WTC11 (cell line): ENCODE results near the gene CHMP2B.

Experiments
- CREB1 ChIP-seq: sonication (generic); formaldehyde crosslinking; IDR thresholded peaks from 2 replicates; pipeline ENCODE4 v1.8.0; 2023; ENCODE audit warnings: mild to moderate bottlenecking, missing genetic modification reagents
- ESRRA ChIP-seq: sonication (generic); formaldehyde crosslinking; IDR thresholded peaks from 2 replicates; pipeline ENCODE4 v1.8.1; 2022; ENCODE audit warnings: mild to moderate bottlenecking, missing genetic modification reagents, borderline replicate concordance
- FOXJ3 ChIP-seq: sonication (generic); formaldehyde crosslinking; IDR thresholded peaks from 2 replicates; pipeline ENCODE4 v1.9.0; 2021; ENCODE audit warnings: missing genetic modification reagents, mild to moderate bottlenecking, borderline replicate concordance
- KAT7 ChIP-seq: sonication (generic); formaldehyde crosslinking; IDR thresholded peaks from 2 replicates; pipeline ENCODE4 v1.8.1; 2023; ENCODE audit warnings: missing genetic modification reagents, mild to moderate bottlenecking, borderline replicate concordance
- SMAD3 ChIP-seq: sonication (generic); formaldehyde crosslinking; IDR thresholded peaks from 2 replicates; pipeline ENCODE4 v1.8.0; 2022; ENCODE audit warnings: missing genetic modification reagents, mild to moderate bottlenecking, borderline replicate concordance
- TCF7 ChIP-seq: sonication (generic); formaldehyde crosslinking; IDR thresholded peaks from 2 replicates; pipeline ENCODE4 v1.8.0; 2022; ENCODE audit warnings: mild to moderate bottlenecking, low read depth, missing genetic modification reagents, moderate library complexity
- TF ChIP-seq, protein P1 (sequence below): fragments of 200-600 bp; IDR thresholded peaks from 2 replicates; pipeline ENCODE4 v1.8.0; 2022; ENCODE audit warnings: antibody characterized with exemption
- TF ChIP-seq, protein P2 (sequence below): sonication (generic); formaldehyde crosslinking; IDR thresholded peaks from 2 replicates; pipeline ENCODE4 v1.8.1; 2022; ENCODE audit warnings: missing genetic modification reagents, borderline replicate concordance

DNA sequence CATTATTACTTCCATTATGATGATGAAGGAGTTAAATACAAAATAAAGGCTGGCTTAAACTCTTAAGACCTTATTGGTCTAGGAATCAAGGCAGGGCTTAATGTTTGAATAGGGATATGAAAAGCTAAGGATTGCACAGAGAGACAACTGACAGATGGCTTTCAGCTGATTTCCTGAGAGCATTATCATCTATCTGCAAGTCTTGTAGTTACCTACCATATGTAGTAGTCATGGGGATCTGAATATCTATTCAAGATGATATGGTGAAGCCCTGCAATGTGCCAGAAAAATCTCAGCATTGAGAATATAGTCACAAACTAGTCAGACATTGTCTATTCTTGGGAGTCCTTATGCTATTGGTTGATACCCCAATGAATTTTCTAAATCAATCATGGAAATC, 47.5 kb upstream of the CHMP2B start:
- TF ChIP-seq, protein P1, sequence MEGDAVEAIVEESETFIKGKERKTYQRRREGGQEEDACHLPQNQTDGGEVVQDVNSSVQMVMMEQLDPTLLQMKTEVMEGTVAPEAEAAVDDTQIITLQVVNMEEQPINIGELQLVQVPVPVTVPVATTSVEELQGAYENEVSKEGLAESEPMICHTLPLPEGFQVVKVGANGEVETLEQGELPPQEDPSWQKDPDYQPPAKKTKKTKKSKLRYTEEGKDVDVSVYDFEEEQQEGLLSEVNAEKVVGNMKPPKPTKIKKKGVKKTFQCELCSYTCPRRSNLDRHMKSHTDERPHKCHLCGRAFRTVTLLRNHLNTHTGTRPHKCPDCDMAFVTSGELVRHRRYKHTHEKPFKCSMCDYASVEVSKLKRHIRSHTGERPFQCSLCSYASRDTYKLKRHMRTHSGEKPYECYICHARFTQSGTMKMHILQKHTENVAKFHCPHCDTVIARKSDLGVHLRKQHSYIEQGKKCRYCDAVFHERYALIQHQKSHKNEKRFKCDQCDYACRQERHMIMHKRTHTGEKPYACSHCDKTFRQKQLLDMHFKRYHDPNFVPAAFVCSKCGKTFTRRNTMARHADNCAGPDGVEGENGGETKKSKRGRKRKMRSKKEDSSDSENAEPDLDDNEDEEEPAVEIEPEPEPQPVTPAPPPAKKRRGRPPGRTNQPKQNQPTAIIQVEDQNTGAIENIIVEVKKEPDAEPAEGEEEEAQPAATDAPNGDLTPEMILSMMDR, result no peak
- TF ChIP-seq CREB1 (CRISPR knock-in tag) (no peak), FOXJ3 (CRISPR knock-in tag) (no peak), SMAD3 (CRISPR knock-in tag) (no peak), ESRRA (CRISPR knock-in tag) (no peak), TCF7 (CRISPR knock-in tag) (no peak), KAT7 (no peak)
- TF ChIP-seq, protein P2, sequence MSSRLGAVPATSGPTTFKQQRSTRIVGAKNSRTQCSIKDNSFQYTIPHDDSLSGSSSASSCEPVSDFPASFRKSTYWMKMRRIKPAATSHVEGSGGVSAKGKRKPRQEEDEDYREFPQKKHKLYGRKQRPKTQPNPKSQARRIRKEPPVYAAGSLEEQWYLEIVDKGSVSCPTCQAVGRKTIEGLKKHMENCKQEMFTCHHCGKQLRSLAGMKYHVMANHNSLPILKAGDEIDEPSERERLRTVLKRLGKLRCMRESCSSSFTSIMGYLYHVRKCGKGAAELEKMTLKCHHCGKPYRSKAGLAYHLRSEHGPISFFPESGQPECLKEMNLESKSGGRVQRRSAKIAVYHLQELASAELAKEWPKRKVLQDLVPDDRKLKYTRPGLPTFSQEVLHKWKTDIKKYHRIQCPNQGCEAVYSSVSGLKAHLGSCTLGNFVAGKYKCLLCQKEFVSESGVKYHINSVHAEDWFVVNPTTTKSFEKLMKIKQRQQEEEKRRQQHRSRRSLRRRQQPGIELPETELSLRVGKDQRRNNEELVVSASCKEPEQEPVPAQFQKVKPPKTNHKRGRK (CRISPR knock-in tag), result no peak
